ENCODE measurements around the gene MCTP2.

- TF ChIP-seq CBFB (CRISPR knock-in tag; IDR thresholded peaks at IDR 0.05) (no peak), ERF (CRISPR knock-in tag; IDR thresholded peaks at IDR 0.05) (no peak), REXO4 (CRISPR knock-in tag; IDR thresholded peaks at IDR 0.05; ENCODE audit: borderline replicate concordance) (no peak), ZNF10 (CRISPR knock-in tag; IDR thresholded peaks at IDR 0.05; ENCODE audit: borderline replicate concordance, low read depth) (no peak), ZBTB34 (CRISPR knock-in tag; IDR thresholded peaks at IDR 0.05) (no peak), PCBP1 (IDR thresholded peaks at IDR 0.05; ENCODE audit: borderline replicate concordance, low read depth, low read length) (no peak), RERE (CRISPR knock-in tag; IDR thresholded peaks at IDR 0.05; ENCODE audit: low read depth) (no peak)
- TF ChIP-seq, protein P1, sequence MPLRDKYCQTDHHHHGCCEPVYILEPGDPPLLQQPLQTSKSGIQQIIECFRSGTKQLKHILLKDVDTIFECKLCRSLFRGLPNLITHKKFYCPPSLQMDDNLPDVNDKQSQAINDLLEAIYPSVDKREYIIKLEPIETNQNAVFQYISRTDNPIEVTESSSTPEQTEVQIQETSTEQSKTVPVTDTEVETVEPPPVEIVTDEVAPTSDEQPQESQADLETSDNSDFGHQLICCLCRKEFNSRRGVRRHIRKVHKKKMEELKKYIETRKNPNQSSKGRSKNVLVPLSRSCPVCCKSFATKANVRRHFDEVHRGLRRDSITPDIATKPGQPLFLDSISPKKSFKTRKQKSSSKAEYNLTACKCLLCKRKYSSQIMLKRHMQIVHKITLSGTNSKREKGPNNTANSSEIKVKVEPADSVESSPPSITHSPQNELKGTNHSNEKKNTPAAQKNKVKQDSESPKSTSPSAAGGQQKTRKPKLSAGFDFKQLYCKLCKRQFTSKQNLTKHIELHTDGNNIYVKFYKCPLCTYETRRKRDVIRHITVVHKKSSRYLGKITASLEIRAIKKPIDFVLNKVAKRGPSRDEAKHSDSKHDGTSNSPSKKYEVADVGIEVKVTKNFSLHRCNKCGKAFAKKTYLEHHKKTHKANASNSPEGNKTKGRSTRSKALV (CRISPR knock-in tag; IDR thresholded peaks at IDR 0.05) = no peak
- TF ChIP-seq, protein P2, sequence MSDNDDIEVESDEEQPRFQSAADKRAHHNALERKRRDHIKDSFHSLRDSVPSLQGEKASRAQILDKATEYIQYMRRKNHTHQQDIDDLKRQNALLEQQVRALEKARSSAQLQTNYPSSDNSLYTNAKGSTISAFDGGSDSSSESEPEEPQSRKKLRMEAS (IDR thresholded peaks at IDR 0.05) = no peak
Measured at GRCh38 chr15:94235646-94236045, 4.3 kb downstream of the MCTP2 start.

Measured in HepG2 (cell line).